Fibroblast of lung (primary cell): ENCODE measurements around the gene FOXO4. TPM values are rescaled to one million over a fixed set of nuclear protein-coding genes. Genes with fewer than 3 reads are reported as not detected.

Experiments used
- DNase-seq, 2 donors: peaks; one replicate each; pipeline versions ENCODE4 v3.0.0 to v3.0.0-alpha.2; 2010; ENCODE audit warnings: low read depth in 2 of 2
- H2AFZ ChIP-seq: 2 replicates; pipeline ENCODE4 v1.5.1; 2012; ENCODE audit warnings: low read length, control low read depth, inconsistent platforms
- H3K27ac ChIP-seq: 2 replicates; pipeline ENCODE4 v1.5.1; 2011; ENCODE audit warnings: low read length, control low read depth; ENCODE audit not compliant: insufficient read depth
- H3K27me3 ChIP-seq: 2 replicates; pipeline ENCODE4 v1.5.1; 2011; ENCODE audit warnings: mild to moderate bottlenecking, low read length; ENCODE audit not compliant: control insufficient read depth, insufficient read depth
- H3K36me3 ChIP-seq: 2 replicates; pipeline ENCODE4 v1.5.1; 2011; ENCODE audit warnings: low read length; ENCODE audit not compliant: control insufficient read depth, insufficient read depth
- H3K4me1 ChIP-seq: 2 replicates; pipeline ENCODE4 v1.5.1; 2011; ENCODE audit warnings: low read length; ENCODE audit not compliant: control insufficient read depth, insufficient read depth; ENCODE audit errors: extremely low read depth
- H3K4me2 ChIP-seq: 2 replicates; pipeline ENCODE4 v1.5.1; 2011; ENCODE audit warnings: low read length, control low read depth; ENCODE audit not compliant: insufficient read depth; ENCODE audit errors: extremely low read depth
- H3K4me3 ChIP-seq, 4 experiments: fragments of 200-600 bp in 1 of 4; sonication (generic) in 1 of 4; replicated peaks in 1 of 4; 2 replicates each; pipeline ENCODE4 v1.5.1; 2011 to 2016; ENCODE audit warnings: low read length in 4 of 4, low read depth in 3 of 4, mild to moderate bottlenecking in 3 of 4, control low read depth in 2 of 4, inconsistent platforms in 1 of 4, mixed read lengths in 1 of 4; ENCODE audit not compliant: insufficient read depth in 1 of 4; ENCODE audit errors: control extremely low read depth in 1 of 4
- H3K79me2 ChIP-seq: 2 replicates; pipeline ENCODE4 v1.5.1; 2012; ENCODE audit warnings: mild to moderate bottlenecking, low read length, inconsistent platforms; ENCODE audit not compliant: control insufficient read depth, insufficient read depth
- H3K9ac ChIP-seq: 2 replicates; pipeline ENCODE4 v1.5.1; 2011; ENCODE audit warnings: mild to moderate bottlenecking, low read length, control low read depth; ENCODE audit not compliant: insufficient read depth
- H3K9me3 ChIP-seq: 2 replicates; pipeline ENCODE4 v1.5.1; 2012; ENCODE audit warnings: low read depth, low read length; ENCODE audit not compliant: control insufficient read depth, insufficient read depth
- H4K20me1 ChIP-seq: 2 replicates; pipeline ENCODE4 v1.5.1; 2011; ENCODE audit warnings: low read length; ENCODE audit not compliant: control insufficient read depth, insufficient read depth; ENCODE audit errors: extremely low read depth
- CTCF ChIP-seq, 2 donors: IDR thresholded peaks in 1 of 2; conservative IDR thresholded peaks in 1 of 2; 1 replicate in 1 of 2; 2 replicates in 1 of 2; pipeline ENCODE4 v1.5.1; 2011 to 2012; ENCODE audit warnings: low read length in 2 of 2, control low read depth in 1 of 2, inconsistent platforms in 1 of 2, low read depth in 1 of 2, mild to moderate bottlenecking in 1 of 2
- EZH2 ChIP-seq: IDR thresholded peaks from 2 replicates; pipeline ENCODE4 v1.5.1; 2012; ENCODE audit warnings: low read length, control low read depth, mild to moderate bottlenecking; ENCODE audit errors: missing control alignments
- polyA plus RNA-seq, 2 donors: library from polyadenylated mRNA; depleted of rRNA in 1 of 2; stranded (reverse) in 1 of 2; unstranded in 1 of 2; fragments of >200 nt; gene quantifications; 2 replicates each; pipeline ENCODE4 v1.2.1, GENCODE V29; 2011 to 2012; ENCODE audit warnings: missing spikeins in 1 of 2
- total RNA-seq: library from RNA; depleted of rRNA; stranded (reverse); fragments of >200 nt; gene quantifications from 2 replicates; pipeline ENCODE4 v1.2.1, GENCODE V29; 2014

Gene FOXO4
- total and polyA plus RNA-seq, 2 donors (not counting 1 experiment from before 2014, with no cell fraction given) = 2.3 to 7.4 TPM

DNA sequence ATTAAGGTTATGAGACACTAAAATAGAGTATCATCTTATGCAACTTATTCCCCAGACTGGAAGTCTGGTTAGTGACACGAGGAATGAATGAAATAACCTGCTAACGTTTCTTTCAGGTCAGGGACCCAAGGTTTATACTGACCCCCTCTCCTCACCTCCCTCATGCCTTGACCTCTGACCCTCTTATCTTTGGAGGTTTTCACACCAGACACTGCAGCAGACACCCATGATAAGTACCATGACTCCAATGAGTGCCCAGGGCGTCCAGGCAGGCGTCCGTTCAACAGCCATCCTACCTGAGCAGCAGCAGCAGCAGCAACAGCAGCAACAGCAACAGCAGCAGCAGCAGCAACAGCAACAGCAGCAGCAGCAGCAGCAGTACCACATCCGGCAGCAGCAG, 44.8 kb downstream of the FOXO4 start:
- Histone ChIP-seq H3K9me3 (no peaks in the 10 kb centered on the region), H3K4me2 (no peak overlapping the region), H4K20me1 (no peaks in the 10 kb centered on the region), H3K79me2 (no peaks in the 10 kb centered on the region), H3K9ac (no peak overlapping the region), H2AFZ (no peak overlapping the region), H3K4me3 (no peak overlapping the region), H3K27me3 (no peaks in the 10 kb centered on the region), H3K36me3 (peaks cover 5% of the 10 kb centered on the region), H3K27ac (no peak overlapping the region), H3K4me1 (no peaks in the 10 kb centered on the region)
- TF ChIP-seq CTCF (conservative IDR thresholded peaks at IDR 0.05 in 1 of 2, IDR thresholded peaks at IDR 0.05 in 1 of 2; ENCODE audit: low read depth in 1 of 2, low read length in 2 of 2) (no peak), EZH2 (no peak)
- DNase-seq = no peak

GRCh38 chrX:71143508-71143907, 47.9 kb downstream of the FOXO4 start:
- H3K79me2 ChIP-seq = no peaks in the 10 kb centered on the region
- H3K4me2 ChIP-seq = no peak overlapping the region
- peak; percentile 23 to 59 for DNase-seq
- H3K4me1 ChIP-seq = peaks cover 2% of the 10 kb centered on the region
- H3K27me3 ChIP-seq = no peaks in the 10 kb centered on the region
- H3K27ac ChIP-seq = no peak overlapping the region
- H2AFZ ChIP-seq = no peak overlapping the region
- no peak overlapping the region for H3K4me3 ChIP-seq
- no peaks in the 10 kb centered on the region for H3K36me3 ChIP-seq
- no peaks in the 10 kb centered on the region for H4K20me1 ChIP-seq
- no peak overlapping the region for H3K9ac ChIP-seq
- no peak for TF ChIP-seq EZH2
- no peak for TF ChIP-seq CTCF (conservative IDR thresholded peaks at IDR 0.05 in 1 of 2, IDR thresholded peaks at IDR 0.05 in 1 of 2; ENCODE audit: low read depth in 1 of 2, low read length in 2 of 2)
- no peaks in the 10 kb centered on the region for H3K9me3 ChIP-seq

- Histone ChIP-seq H3K4me2 (peak within 1 kb of the TSS; percentile 25), H3K79me2 (no peaks in the 10 kb centered on the region), H4K20me1 (no peaks in the 10 kb centered on the region), H2AFZ (no peak within 1 kb of the TSS), H3K9me3 (no peaks in the 10 kb centered on the region), H3K27ac (no peak within 1 kb of the TSS), H3K4me3 (peak within 1 kb of the TSS in 2 of 4 experiments; percentile 35 to 43), H3K27me3 (no peaks in the 10 kb centered on the region), H3K4me1 (peaks cover 2% of the 10 kb centered on the region), H3K36me3 (no peaks in the 10 kb centered on the region), H3K9ac (no peak within 1 kb of the TSS)
- no peak for TF ChIP-seq CTCF (conservative IDR thresholded peaks at IDR 0.05 in 1 of 2, IDR thresholded peaks at IDR 0.05 in 1 of 2; ENCODE audit: low read depth in 1 of 2, low read length in 2 of 2)
- no peak for TF ChIP-seq EZH2
- DNase-seq = peak in 1 of 2 donors; percentile 0
These were observed 49.0 kb downstream of the FOXO4 start, which contains the start of gene NLGN3 for GRCh38 chrX:71144651-71145050. Gene NLGN3 (plus strand): TSS chrX:71144841. CDS start chrX:71147750, 2,909 bp downstream.
